ENCODE data around the gene EMX2. TPM values are rescaled to one million over a fixed set of nuclear protein-coding genes. Genes with fewer than 3 reads are reported as not detected.

The EMX2 gene
- polyA plus RNA-seq, 1 donor from 2014 or later: 0.12 TPM

- no peak overlapping the region for H3K27ac ChIP-seq (ENCODE audit: low read length)
- no peaks in the 10 kb centered on the region for H3K9me2 ChIP-seq (ENCODE audit: insufficient read depth, low read length)
- H3K9ac ChIP-seq (ENCODE audit: low read length): no peak overlapping the region
- TF ChIP-seq MXI1 (conservative IDR thresholded peaks at IDR 0.05; ENCODE audit: poor library complexity, severe bottlenecking): no peak
- no peak for TF ChIP-seq REST (IDR thresholded peaks at IDR 0.05; ENCODE audit: borderline replicate concordance)
- no peak for TF ChIP-seq EZH2 (IDR thresholded peaks at IDR 0.05; ENCODE audit: borderline replicate concordance, insufficient read depth, low read length, poor library complexity, severe bottlenecking)
- no peak for TF ChIP-seq TAF1 (IDR thresholded peaks at IDR 0.05; ENCODE audit: low read depth)
- no peak for TF ChIP-seq POLR2AphosphoS5 (IDR thresholded peaks at IDR 0.05)
- no peak for TF ChIP-seq CTCF (IDR thresholded peaks at IDR 0.05; ENCODE audit: poor library complexity, severe bottlenecking)
- no peak for TF ChIP-seq EP300 (conservative IDR thresholded peaks at IDR 0.05; ENCODE audit: poor library complexity, severe bottlenecking)
- no peak for TF ChIP-seq SMC3 (conservative IDR thresholded peaks at IDR 0.05; ENCODE audit: poor library complexity)
- TF ChIP-seq RAD21 (conservative IDR thresholded peaks at IDR 0.05): no peak
- H4K20me1 ChIP-seq (ENCODE audit: insufficient read depth): no peaks in the 10 kb centered on the region
- H2AFZ ChIP-seq (ENCODE audit: low read depth, low read length): no peak overlapping the region
- H3K4me3 ChIP-seq (ENCODE audit: low read length): no peak overlapping the region
- H3K27me3 ChIP-seq (ENCODE audit: insufficient read depth, low read depth, low read length): no peaks in the 10 kb centered on the region
- no peaks in the 10 kb centered on the region for H3F3A ChIP-seq (ENCODE audit: insufficient read depth, low read length, poor library complexity, severe bottlenecking)
- H3K36me3 ChIP-seq (ENCODE audit: insufficient read depth, low read length): no peaks in the 10 kb centered on the region
- no peak overlapping the region for H3K4me2 ChIP-seq (ENCODE audit: low read length)
- H3K79me2 ChIP-seq (replicated peaks; ENCODE audit: insufficient read depth, low read length): no peaks in the 10 kb centered on the region
- H3K9me3 ChIP-seq (ENCODE audit: low read length): no peaks in the 10 kb centered on the region
Observed at GRCh38 chr10:117514971-117515370, 27.6 kb upstream of the EMX2 start.

GRCh38 chr10:117516681-117517080 is 25.9 kb upstream of the EMX2 start:
- Histone ChIP-seq H3F3A (ENCODE audit: insufficient read depth, low read length, poor library complexity, severe bottlenecking) (no peaks in the 10 kb centered on the region), H3K36me3 (ENCODE audit: insufficient read depth, low read length) (no peaks in the 10 kb centered on the region), H3K4me2 (ENCODE audit: low read length) (no peak overlapping the region), H3K79me2 (replicated peaks; ENCODE audit: insufficient read depth, low read length) (no peaks in the 10 kb centered on the region), H3K9me3 (ENCODE audit: low read length) (no peaks in the 10 kb centered on the region), H2AFZ (ENCODE audit: low read depth, low read length) (no peak overlapping the region), H3K9ac (ENCODE audit: low read length) (no peak overlapping the region), H3K27ac (ENCODE audit: low read length) (no peak overlapping the region), H3K4me3 (ENCODE audit: low read length) (no peak overlapping the region), H3K27me3 (ENCODE audit: insufficient read depth, low read depth, low read length) (no peaks in the 10 kb centered on the region), H4K20me1 (ENCODE audit: insufficient read depth) (no peaks in the 10 kb centered on the region), H3K9me2 (ENCODE audit: insufficient read depth, low read length) (no peaks in the 10 kb centered on the region)
- TF ChIP-seq MXI1 (conservative IDR thresholded peaks at IDR 0.05; ENCODE audit: poor library complexity, severe bottlenecking) (no peak), TAF1 (IDR thresholded peaks at IDR 0.05; ENCODE audit: low read depth) (no peak), CTCF (IDR thresholded peaks at IDR 0.05; ENCODE audit: poor library complexity, severe bottlenecking) (no peak), POLR2AphosphoS5 (IDR thresholded peaks at IDR 0.05) (no peak)
